ENCODE results near the gene MRPL19. TPM values are rescaled to one million over a fixed set of nuclear protein-coding genes. Genes with fewer than 3 reads are reported as not detected.

MRPL19 gene
- total RNA-seq, 4 donors from 2014 or later, result 34.8 to 83.9 (median 57.6) TPM

DNA sequence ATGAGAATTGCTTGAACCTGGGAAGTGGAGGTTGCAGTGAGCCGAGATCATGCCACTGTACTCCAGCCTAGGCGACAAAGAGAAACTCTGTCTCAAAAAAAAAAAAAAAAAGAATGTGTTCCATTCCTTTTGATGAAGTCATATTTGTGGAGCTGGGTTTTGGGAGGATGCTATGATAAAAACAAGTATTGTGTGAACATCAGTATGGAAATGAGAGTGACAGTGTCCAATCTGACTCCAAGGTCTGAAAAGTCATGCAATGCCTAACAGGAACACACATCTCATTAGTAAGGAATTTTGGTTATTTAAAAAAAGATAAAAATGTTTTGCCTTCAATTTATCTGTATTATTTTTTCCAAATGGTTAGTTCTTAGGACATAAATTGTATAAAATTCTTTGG lies 52.3 kb downstream of the MRPL19 start:
- Histone ChIP-seq H3K4me1 (no peaks in the 10 kb centered on the region), H3K27ac (no peak overlapping the region), H3K4me3 (replicated peaks in 1 of 3) (no peak overlapping the region), H3K9me3 (no peaks in the 10 kb centered on the region), H3K27me3 (no peaks in the 10 kb centered on the region), H3K36me3 (peaks cover 24 to 54% of the 10 kb centered on the region in 2 donors)
- intact Hi-C loops (cut with DNase I), result no loop called here
- DNase-seq, result no peak
- 95 to 100% methylated on average over 2 of the region's 2 CpGs for WGBS, 2 donors
- TF ChIP-seq, protein P1, sequence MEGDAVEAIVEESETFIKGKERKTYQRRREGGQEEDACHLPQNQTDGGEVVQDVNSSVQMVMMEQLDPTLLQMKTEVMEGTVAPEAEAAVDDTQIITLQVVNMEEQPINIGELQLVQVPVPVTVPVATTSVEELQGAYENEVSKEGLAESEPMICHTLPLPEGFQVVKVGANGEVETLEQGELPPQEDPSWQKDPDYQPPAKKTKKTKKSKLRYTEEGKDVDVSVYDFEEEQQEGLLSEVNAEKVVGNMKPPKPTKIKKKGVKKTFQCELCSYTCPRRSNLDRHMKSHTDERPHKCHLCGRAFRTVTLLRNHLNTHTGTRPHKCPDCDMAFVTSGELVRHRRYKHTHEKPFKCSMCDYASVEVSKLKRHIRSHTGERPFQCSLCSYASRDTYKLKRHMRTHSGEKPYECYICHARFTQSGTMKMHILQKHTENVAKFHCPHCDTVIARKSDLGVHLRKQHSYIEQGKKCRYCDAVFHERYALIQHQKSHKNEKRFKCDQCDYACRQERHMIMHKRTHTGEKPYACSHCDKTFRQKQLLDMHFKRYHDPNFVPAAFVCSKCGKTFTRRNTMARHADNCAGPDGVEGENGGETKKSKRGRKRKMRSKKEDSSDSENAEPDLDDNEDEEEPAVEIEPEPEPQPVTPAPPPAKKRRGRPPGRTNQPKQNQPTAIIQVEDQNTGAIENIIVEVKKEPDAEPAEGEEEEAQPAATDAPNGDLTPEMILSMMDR (IDR thresholded peaks at IDR 0.05), result no peak
- no peak for TF ChIP-seq POLR2A (IDR thresholded peaks at IDR 0.05)

- Histone ChIP-seq H3K4me3 (replicated peaks in 1 of 3) (no peak overlapping the region), H3K27me3 (no peaks in the 10 kb centered on the region), H3K27ac (no peak overlapping the region), H3K9me3 (no peaks in the 10 kb centered on the region), H3K36me3 (peaks cover 19 to 55% of the 10 kb centered on the region in 2 donors), H3K4me1 (no peaks in the 10 kb centered on the region)
- intact Hi-C loops (cut with DNase I), result no loop called here
- DNase-seq, result no peak
- 95 to 96% methylated on average over 4 of the region's 4 CpGs for WGBS, 2 donors
- no peak for TF ChIP-seq POLR2A (IDR thresholded peaks at IDR 0.05)
- TF ChIP-seq, protein P1 (IDR thresholded peaks at IDR 0.05), result no peak
These were observed 56.0 kb downstream of the MRPL19 start for GRCh38 chr2:75702593-75702992.

- no peak for DNase-seq
- Histone ChIP-seq H3K9me3 (no peaks in the 10 kb centered on the region), H3K4me3 (replicated peaks in 1 of 3) (no peak overlapping the region), H3K27me3 (no peaks in the 10 kb centered on the region), H3K27ac (no peak overlapping the region), H3K4me1 (no peaks in the 10 kb centered on the region), H3K36me3 (peaks cover 19 to 51% of the 10 kb centered on the region in 2 donors)
- intact Hi-C loops (cut with DNase I), result no loop called here
- 90 to 92% methylated on average over 4 of the region's 4 CpGs for WGBS, 2 donors
- TF ChIP-seq, protein P1 (IDR thresholded peaks at IDR 0.05), result no peak
- TF ChIP-seq POLR2A (IDR thresholded peaks at IDR 0.05), result no peak
These were observed 57.2 kb downstream of the MRPL19 start for GRCh38 chr2:75703589-75704287.

DNA sequence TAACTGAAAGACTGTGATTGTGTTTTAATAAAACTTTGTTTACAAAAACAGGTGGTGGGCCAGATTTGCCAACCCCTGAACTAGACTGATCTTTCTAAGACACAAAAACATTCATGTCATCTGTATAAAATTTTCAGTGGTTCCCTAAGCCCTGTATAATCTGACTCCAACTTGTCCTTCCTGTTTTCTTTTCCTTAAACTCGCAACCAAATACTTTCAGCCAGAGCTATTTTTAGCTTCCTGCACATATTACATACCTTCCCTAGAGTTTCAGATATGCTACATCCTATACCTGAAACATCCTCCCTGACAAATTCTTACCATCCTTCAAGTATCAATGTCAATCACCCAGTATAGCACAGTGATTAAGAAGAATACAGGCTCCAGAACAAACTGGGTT lies 59.3 kb downstream of the MRPL19 start:
- WGBS, 2 donors, result 15 to 23% methylated on average over 1 of the region's 1 CpG
- no peak for TF ChIP-seq POLR2A (IDR thresholded peaks at IDR 0.05)
- TF ChIP-seq, protein P1 (IDR thresholded peaks at IDR 0.05), result no peak
- Histone ChIP-seq H3K36me3 (peaks cover 12 to 37% of the 10 kb centered on the region in 2 donors), H3K27ac (no peak overlapping the region), H3K27me3 (no peaks in the 10 kb centered on the region), H3K4me1 (peaks cover 9% of the 10 kb centered on the region in 2 donors), H3K4me3 (replicated peaks in 1 of 3) (no peak overlapping the region), H3K9me3 (no peaks in the 10 kb centered on the region)
- intact Hi-C loops (cut with DNase I), result no loop called here
- no peak for DNase-seq

DNA sequence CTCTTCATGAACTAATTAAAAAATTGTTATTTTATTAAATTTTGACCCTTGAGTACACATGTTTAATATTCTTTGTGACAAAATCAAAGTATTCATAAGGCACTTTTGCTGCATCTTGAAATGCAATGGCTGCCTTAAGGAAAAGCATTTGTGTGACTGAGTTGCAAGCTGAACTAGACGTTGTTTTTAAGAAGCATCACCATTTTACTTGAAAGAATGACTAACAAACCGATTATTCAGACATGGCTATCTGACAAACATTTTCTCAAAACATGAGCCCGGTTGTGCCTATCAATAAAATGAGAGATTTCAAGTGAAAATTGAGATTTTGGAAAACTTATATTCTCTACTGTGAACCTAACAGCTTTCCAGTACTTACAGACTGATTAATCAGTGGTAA lies 61.3 kb downstream of the MRPL19 start:
- Histone ChIP-seq H3K9me3 (no peaks in the 10 kb centered on the region), H3K4me1 (peaks cover 9 to 15% of the 10 kb centered on the region in 2 donors), H3K4me3 (replicated peaks in 1 of 3) (no peak overlapping the region), H3K27ac (no peak overlapping the region), H3K27me3 (no peaks in the 10 kb centered on the region), H3K36me3 (peaks cover 0 to 21% of the 10 kb centered on the region in 2 donors)
- DNase-seq, result no peak
- no peak for TF ChIP-seq POLR2A (IDR thresholded peaks at IDR 0.05)
- TF ChIP-seq, protein P1 (IDR thresholded peaks at IDR 0.05), result no peak
- 83 to 91% methylated on average over 3 of the region's 3 CpGs for WGBS, 2 donors
- intact Hi-C loops (cut with DNase I), result no loop called here

Measured in thyroid gland (tissue), 4 donors.